MM.1S (cell line): ENCODE measurements around the gene PATJ.

Experiments
- EZH2phosphoT487 ChIP-seq: fragments of 300-600 bp; sonication (generic); IDR thresholded peaks from 2 replicates; pipeline ENCODE4 v1.6.1; 2018; ENCODE audit warnings: antibody characterized with exemption, low read length
- TF ChIP-seq, protein P1 (sequence below): fragments of 300-600 bp; sonication (generic); IDR thresholded peaks from 2 replicates; pipeline ENCODE4 v1.5.1; 2016; ENCODE audit warnings: antibody characterized with exemption, low read length, mixed read lengths

DNA sequence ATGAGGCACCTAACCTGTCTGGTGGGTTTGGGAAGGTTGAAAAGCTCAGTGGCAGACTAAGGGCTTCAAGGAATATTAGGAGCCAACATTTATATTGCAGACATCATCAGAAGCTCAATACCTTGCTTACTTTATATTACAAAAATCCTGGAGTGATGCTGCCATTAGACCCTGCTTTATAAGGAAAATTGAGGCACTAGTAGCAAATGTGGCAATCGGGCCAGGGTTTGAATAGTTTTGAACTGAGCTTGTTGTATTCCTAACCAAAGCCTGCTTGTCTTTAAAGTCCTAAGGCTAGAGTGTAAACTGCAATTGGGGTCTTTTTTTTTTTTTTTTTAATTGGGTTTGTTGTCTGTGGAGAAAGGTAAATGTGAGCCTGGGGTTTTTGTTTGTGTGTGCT lies 466.7 kb downstream of the PATJ start:
- TF ChIP-seq, protein P1, sequence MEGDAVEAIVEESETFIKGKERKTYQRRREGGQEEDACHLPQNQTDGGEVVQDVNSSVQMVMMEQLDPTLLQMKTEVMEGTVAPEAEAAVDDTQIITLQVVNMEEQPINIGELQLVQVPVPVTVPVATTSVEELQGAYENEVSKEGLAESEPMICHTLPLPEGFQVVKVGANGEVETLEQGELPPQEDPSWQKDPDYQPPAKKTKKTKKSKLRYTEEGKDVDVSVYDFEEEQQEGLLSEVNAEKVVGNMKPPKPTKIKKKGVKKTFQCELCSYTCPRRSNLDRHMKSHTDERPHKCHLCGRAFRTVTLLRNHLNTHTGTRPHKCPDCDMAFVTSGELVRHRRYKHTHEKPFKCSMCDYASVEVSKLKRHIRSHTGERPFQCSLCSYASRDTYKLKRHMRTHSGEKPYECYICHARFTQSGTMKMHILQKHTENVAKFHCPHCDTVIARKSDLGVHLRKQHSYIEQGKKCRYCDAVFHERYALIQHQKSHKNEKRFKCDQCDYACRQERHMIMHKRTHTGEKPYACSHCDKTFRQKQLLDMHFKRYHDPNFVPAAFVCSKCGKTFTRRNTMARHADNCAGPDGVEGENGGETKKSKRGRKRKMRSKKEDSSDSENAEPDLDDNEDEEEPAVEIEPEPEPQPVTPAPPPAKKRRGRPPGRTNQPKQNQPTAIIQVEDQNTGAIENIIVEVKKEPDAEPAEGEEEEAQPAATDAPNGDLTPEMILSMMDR, result no peak
- no peak for TF ChIP-seq EZH2phosphoT487
